SK-MEL-5 (cell line): Measurements from ENCODE around the gene TANK. TPM values are rescaled to one million over a fixed set of nuclear protein-coding genes. Genes with fewer than 3 reads are reported as not detected.
"Not testable (repeated sequence)": the region's sequence is repeated elsewhere in the genome, so short reads cannot be mapped to it uniquely, and the experiment has no call there.

ENCODE experiments used
- DNase-seq: peaks from one replicate; pipeline ENCODE4 v3.0.0-alpha.2; 2016; ENCODE audit warnings: low read depth, low spot score
- in situ Hi-C: cut with HindIII; loops from 2 replicates; pipeline ENCODE4 v1.10.0; 2016; ENCODE audit warnings: low sequenced_read_pairs, high pct_unique_total_duplicates, low pct_unique_long_range_greater_than_20kb
- total RNA-seq: library from RNA; depleted of rRNA; stranded (reverse); fragments of >200 nt; shearing (Covaris generic); gene quantifications from 2 replicates; pipeline ENCODE4 v1.2.3, GENCODE V29; 2014

The TANK gene
- total RNA-seq, 1 experiment from 2014 or later = 29.7 TPM

DNA sequence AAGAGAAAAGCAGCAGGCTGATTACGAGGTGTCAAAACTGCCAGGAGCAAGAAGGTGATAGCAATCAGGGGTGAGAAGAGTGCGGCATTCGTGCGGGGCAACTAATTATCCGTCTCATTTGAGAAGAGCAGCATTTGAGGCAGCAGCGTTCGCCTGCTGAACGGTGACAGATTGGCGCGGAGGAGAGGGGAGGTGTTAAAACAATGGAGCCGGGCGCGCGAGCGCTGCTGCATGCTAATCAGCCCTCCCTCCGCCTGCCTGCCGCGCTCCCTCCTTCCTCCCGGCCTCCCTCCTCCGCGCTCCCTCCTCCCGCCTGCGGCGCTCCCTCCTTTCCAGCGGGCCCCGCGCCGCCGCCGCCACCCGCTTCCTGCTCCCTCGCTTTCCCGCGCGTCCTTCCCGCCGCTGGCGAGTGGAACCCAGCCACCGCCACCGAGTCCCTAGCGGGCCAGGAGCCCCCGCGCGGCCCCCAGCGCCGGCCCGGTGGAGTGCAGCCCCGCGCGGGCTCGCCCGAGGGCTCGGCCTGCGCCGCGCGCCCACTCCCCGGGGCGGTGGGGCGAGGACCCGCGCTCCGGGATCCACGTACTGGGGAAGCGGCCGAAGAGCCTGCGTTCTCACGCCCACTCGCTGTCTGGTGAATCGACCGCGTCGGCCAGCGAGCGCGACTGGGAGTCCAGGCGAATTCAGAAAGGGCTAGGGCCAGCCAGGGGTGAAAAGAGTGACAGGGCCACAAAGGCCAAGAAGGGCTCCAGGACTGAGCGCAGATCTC, 78.5 kb downstream of the TANK start:
- in situ Hi-C loops = no loop called here
- DNase-seq = no peak

- in situ Hi-C loops = no loop called here
- DNase-seq = no peak
Measured at GRCh38 chr2:161239326-161240109, 79.3 kb downstream of the TANK start.

GRCh38 chr2:161241894-161242293, 81.7 kb downstream of the TANK start:
- in situ Hi-C loops = no loop called here
- DNase-seq = no peak

- DNase-seq = no peak
- in situ Hi-C loops = no loop called here
Measured at GRCh38 chr2:161243312-161243711, 83.1 kb downstream of the TANK start.

GRCh38 chr2:161243905-161244304, 83.7 kb downstream of the TANK start:
- in situ Hi-C loops = no loop called here
- DNase-seq = no peak

DNA sequence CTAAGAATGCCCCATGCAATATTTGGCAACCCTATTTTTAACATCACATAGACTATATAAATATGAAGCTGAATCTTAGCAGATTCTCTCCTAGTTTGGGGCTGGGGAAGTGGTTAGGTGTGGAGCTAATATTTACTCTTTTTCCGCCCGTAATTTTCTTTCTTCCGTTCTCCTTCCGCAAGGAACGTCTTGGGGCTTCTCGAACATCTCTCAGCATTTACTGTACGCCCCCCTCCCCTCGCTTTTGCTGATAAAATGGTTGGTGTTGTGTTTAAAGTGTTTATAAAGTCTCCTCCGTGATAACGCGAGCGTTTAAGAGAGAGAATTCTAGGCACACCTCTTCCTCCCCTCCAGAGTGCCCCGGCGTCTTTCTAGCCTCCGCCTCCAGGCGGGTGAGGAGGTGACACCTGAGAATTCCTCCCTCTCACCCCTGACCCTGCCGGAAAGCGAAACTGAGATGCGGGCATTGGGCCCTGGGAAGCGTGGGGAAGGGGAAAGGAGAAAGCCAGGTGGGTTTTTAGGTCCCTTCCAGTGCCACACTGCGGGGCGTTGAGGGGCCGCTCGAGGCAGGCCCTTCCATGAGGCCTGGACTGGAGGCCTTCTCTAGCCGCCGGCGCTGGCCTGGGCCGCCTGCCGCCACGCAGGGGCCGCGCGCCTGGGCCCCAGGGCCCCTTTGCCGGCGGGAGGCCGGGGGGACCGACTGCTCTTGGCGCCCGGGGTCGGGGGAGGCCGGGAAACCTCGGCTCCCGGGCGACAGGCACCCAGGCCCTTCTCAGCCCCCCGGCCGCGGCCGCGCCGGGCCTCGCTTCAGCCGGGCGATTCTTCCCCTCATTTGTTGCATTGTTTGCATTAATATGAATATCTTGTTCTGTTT, 84.4 kb downstream of the TANK start:
- in situ Hi-C loops, DNase-seq: not testable (repeated sequence)

DNA sequence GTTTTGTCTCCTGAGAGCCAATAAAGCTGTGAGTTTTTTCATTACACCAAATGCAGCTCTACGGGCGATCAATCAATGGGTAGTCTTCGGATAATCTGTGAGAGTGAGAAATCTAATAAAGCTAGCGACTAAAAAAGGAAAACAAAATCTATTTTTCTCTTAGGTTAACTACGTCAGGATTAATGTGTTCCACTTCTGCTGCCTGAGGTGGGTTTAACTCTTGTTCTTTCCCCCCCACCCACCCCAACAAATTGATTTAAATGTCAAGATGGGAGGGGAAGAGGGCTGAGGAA, 85.0 kb downstream of the TANK start:
- in situ Hi-C loops = no loop called here

DNA sequence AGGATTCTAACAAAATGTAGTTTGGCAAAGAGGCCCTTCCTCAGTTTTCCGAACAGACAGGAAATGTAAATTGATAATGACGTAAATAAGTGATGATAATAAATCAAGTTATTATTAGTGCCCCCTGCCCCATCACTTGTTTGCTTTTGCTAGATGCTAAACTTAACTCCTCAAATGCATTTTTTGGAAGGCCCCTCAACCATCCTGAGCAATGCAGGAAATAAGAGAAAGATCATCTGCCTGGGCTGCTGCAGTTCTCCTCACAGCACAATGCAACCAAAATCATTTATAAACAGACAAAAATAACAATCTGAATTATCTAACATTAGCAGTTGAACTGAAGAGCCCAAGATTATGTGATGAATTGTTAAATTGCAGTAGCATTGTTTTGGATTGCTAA, 85.4 kb downstream of the TANK start:
- DNase-seq = no peak
- in situ Hi-C loops = no loop called here

More for the DNA sequence above, 85.0 kb downstream of the TANK start:
- no peak for DNase-seq

GRCh38 chr2:161246281-161246680, 86.1 kb downstream of the TANK start:
- in situ Hi-C loops = no loop called here
- DNase-seq = no peak

DNA sequence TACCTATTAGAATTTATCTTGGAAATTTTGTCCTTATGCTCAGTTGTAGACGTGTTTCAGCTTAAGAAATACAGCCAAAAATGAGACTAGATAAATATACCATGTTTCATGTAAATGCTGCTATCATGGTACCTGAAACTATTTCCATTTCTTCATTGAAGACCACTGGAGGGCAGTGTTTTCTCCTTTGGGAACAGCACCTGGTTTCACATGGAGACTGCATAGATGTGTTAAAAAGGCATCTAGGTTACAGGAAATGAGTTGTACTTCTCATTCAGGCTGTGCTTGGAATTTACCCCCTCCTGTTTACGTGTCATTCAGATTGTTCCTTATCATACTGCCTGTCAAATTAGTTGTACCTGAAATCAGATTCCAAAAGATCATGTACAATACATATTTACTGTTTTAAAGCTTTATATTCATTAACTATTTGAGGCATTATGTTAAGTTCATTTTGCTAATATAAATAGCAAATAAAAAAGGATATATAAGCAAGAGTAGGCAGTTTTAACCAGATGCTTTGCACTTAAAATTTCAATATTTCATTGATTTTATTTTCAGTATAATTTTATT, 90.7 kb downstream of the TANK start:
- peak; percentile 60 for DNase-seq
- in situ Hi-C loops = no loop called here

- in situ Hi-C loops = no loop called here
- no peak for DNase-seq
Measured at GRCh38 chr2:161257123-161257952, 97.1 kb downstream of the TANK start.

GRCh38 chr2:161265874-161266273, 105.6 kb downstream of the TANK start:
- no peak for DNase-seq
- in situ Hi-C loops = no loop called here

DNA sequence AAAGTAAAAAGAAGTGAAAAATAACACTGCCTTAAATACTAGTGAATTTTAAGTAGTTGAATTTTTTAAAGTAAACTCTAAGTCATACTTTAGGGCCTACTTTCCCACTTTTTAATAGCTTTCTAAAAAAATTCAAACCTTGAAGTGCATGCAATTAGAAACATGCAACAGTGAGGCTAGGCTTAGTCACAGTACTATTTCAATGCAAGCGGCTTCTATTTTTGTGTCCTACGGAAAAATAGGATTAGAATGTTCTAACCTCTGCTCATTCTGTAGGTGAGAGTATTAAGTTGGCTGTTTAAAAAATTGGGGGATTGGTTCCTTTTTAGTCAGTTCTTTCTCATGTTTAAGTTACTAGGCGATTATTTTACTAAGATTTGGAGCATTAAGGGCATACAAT, 108.9 kb downstream of the TANK start:
- DNase-seq = no peak
- in situ Hi-C loops = no loop called here

DNA sequence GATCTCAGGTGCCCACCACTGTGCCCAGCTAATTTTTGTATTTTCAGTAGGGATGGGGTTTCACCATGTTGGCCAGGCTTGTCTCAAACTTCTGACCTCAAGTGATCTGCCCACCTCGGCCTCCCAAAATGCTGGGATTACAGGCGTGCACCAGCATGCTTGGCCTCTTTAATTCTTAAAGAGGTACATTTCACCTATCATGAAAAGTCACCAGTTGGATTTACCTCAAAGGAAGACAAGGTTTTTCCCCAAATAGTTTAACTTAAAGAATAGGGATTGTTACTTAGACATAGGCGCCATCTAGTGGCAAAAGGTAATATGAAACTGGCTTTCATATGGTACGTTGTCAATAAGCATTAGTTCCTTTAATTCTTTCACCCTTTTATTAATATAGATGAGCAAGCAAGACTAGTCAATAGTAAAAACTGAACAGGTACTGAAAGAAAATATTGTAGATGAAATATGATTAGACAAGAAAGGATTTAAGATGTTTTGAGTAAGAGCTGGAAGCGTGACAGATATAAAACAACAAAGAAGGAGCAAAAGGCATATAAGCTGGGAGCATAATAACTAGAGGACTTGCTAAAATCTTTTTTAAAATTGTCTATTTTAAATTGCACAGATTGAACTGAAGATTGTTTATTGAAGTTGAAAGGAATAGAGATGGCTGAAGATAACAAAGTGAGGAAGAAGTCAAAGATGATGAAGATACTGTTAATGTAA, 113.0 kb downstream of the TANK start:
- in situ Hi-C loops = no loop called here

DNA sequence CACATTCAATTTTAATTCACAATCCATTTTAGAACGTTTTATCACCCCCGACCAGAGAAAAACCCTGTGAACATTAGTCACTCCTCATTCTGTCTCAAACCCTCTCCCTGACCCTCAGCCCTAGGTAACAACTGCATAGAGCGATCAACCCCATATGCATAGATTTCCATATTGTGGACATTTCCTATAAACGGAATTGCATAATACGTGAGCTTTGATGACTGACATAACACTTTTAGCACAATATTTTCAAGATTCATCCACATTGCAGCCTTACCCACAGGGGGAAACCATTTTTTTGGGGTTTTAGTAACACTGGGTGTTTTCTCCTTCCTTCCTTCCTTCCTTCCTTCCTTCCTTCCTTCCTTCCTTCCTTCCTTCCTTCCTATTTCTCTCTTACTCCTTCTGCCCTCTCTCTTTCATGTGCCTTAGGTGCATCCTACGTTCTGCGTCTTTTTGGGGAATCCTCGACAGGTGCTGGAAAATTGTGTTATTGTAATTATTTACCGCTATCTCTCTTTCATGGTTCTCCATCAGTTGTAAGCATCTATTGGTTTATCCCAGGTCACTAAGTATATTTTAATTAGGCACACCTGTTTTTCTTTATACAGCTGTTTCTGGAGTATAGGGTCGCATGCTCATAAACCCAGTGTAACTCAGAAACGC, 118.5 kb downstream of the TANK start:
- in situ Hi-C loops = not testable (repeated sequence)
- DNase-seq = peak; percentile 48

More for the DNA sequence above, 113.0 kb downstream of the TANK start:
- DNase-seq = peak; percentile 64

DNA sequence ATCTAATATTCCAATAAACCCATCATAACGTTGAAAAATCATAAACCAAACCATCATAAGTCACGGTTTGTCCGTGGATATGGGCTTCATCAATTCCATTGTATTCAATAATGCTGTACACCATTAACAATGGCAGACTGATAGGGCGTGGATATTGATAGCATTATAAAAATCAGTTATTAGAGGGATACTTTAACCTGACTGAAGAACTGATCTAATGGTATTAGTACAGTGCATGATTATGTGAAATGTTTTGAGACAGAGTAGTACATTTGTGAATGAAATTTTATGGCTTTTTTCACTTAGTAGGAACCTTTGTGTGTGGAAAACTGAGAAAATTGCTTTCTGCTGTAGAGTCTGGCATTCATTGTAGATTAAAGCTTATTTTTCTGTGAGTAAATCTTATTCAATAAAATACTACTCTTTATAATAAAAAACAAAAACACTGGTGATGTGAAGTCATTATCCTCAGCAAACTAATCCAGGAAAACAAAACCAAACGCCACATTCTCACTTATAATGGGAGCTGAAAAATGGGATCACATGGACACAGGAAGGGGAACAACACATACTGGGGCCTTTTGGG, 119.1 kb downstream of the TANK start:
- in situ Hi-C loops, DNase-seq: not testable (repeated sequence)
